ENCODE measurements around the gene GRIN3B. TPM values are rescaled to one million over a fixed set of nuclear protein-coding genes. Genes with fewer than 3 reads are reported as not detected.

Gene GRIN3B
- total and polyA plus RNA-seq, 9 of the 15 experiments (the other 6 are each of a cell fraction or from before 2014, with no cell fraction given): 0.06 to 0.95 (median 0.19) TPM; not detected in 6

DNA sequence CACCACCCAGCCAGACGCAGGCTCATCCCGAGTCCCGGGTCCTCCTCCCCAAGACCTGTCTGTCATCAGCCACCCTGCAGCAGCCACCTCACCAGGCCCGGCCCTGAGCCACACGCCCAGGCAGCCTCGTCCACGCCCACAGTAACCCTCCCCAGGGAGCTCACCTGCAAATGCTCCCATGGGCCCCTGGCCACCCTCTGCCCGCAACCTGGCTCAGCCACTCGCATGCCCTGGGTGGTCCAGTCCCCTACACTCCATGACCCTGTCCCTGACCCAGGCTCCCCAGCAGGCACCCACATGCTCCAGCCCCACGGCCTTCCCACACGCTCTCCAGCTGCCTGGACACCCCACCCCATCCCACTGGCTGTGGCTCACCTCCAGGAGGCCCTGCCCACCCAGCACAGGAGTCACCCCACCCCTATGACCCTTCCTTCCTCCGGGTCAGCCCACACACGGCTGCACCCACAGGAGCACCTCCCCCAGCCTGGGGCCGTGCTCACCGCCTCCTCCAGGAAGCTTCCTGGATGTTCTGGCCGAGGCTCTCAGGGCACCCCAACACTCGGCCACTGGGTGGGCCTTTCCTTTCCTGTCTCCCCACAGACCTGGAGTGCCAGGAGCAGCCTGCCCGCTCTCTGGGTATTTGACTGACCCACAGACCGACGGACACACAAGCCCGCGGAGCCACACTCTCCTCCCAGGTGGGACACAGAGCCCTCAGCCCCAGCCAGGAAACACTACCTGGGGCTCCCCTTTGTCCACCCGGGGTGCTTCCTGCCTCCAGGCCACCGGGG is 17.1 kb downstream of the GRIN3B start (continued):
- TF ChIP-seq PTTG1 (tag; IDR thresholded peaks at IDR 0.05; ENCODE audit: low read depth) (no peak), KDM5B (IDR thresholded peaks at IDR 0.05; ENCODE audit: insufficient replicate concordance, low read depth, low read length) (peak; percentile 51), ETS1 (conservative IDR thresholded peaks at IDR 0.05; ENCODE audit: control insufficient read depth, low read depth, low read length) (peak; percentile 30; the same call in 1 of the 2 replicates), PKNOX1 (IDR thresholded peaks at IDR 0.05) (peak; percentile 84), ZNF197 (CRISPR knock-in tag; IDR thresholded peaks at IDR 0.05; ENCODE audit: low read depth) (no peak), IFI16 (CRISPR knock-in tag; IDR thresholded peaks at IDR 0.05) (no peak), FOSL1 (tag; conservative IDR thresholded peaks at IDR 0.05) (0 out of 2 replicates have a peak, but pooled peaks have one; percentile 4), POLR2B (IDR thresholded peaks at IDR 0.05; ENCODE audit: low read depth, partially characterized antibody) (peak; percentile 19), MYNN (IDR thresholded peaks at IDR 0.05) (peak; percentile 40; the same call in 1 of the 2 replicates), MYNN (CRISPR knock-in tag; IDR thresholded peaks at IDR 0.05) (no peak), RBFOX2 (IDR thresholded peaks at IDR 0.05; ENCODE audit: low read depth, low read length) (peak; percentile 68; the same call in 1 of the 2 replicates), CREM (IDR thresholded peaks at IDR 0.05; ENCODE audit: low read depth) (0 out of 2 replicates have a peak, but pooled peaks have one; percentile 9), MNT (conservative IDR thresholded peaks at IDR 0.05) (0 out of 4 replicates have a peak, but pooled peaks of 1 of the 2 experiments have one; percentile 12), POLR2AphosphoS5 (IDR thresholded peaks at IDR 0.05; ENCODE audit: control insufficient read depth, insufficient read depth, low read depth, low read length) (peak; percentile 16; the same call in 1 of the 2 replicates)
- TF ChIP-seq, protein P1, sequence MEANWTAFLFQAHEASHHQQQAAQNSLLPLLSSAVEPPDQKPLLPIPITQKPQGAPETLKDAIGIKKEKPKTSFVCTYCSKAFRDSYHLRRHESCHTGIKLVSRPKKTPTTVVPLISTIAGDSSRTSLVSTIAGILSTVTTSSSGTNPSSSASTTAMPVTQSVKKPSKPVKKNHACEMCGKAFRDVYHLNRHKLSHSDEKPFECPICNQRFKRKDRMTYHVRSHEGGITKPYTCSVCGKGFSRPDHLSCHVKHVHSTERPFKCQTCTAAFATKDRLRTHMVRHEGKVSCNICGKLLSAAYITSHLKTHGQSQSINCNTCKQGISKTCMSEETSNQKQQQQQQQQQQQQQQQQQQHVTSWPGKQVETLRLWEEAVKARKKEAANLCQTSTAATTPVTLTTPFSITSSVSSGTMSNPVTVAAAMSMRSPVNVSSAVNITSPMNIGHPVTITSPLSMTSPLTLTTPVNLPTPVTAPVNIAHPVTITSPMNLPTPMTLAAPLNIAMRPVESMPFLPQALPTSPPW (CRISPR knock-in tag; IDR thresholded peaks at IDR 0.05): peak; percentile 68
- TF ChIP-seq, protein P2, sequence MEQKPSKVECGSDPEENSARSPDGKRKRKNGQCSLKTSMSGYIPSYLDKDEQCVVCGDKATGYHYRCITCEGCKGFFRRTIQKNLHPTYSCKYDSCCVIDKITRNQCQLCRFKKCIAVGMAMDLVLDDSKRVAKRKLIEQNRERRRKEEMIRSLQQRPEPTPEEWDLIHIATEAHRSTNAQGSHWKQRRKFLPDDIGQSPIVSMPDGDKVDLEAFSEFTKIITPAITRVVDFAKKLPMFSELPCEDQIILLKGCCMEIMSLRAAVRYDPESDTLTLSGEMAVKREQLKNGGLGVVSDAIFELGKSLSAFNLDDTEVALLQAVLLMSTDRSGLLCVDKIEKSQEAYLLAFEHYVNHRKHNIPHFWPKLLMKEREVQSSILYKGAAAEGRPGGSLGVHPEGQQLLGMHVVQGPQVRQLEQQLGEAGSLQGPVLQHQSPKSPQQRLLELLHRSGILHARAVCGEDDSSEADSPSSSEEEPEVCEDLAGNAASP (IDR thresholded peaks at IDR 0.05): no peak

All from K562 (cell line).